Progenitor cell of endocrine pancreas (in vitro differentiated cells): ENCODE measurements around the gene SLC39A9. TPM values are rescaled to one million over a fixed set of nuclear protein-coding genes. Genes with fewer than 3 reads are reported as not detected.

Source experiments
- DNase-seq: peaks from one replicate; pipeline ENCODE4 v3.0.0; 2021; ENCODE audit warnings: low spot score; ENCODE audit not compliant: unreplicated experiment
- H3K27ac Mint-ChIP-seq: 2 replicates; pipeline ENCODE4 v1.8.0; 2021; ENCODE audit warnings: mild to moderate bottlenecking, moderate library complexity, mixed read lengths
- H3K27me3 Mint-ChIP-seq: 2 replicates; pipeline ENCODE4 v1.8.0; 2021; ENCODE audit warnings: mixed read lengths
- H3K36me3 Mint-ChIP-seq: 2 replicates; pipeline ENCODE4 v1.8.0; 2022; ENCODE audit warnings: mixed read lengths; ENCODE audit not compliant: insufficient read depth
- H3K4me1 Mint-ChIP-seq: 2 replicates; pipeline ENCODE4 v1.8.0; 2021; ENCODE audit warnings: low read depth, mixed read lengths
- H3K4me3 Mint-ChIP-seq: 2 replicates; pipeline ENCODE4 v1.8.0; 2021; ENCODE audit warnings: low read depth, mild to moderate bottlenecking, moderate library complexity, mixed read lengths
- H3K9me3 Mint-ChIP-seq: 2 replicates; pipeline ENCODE4 v1.8.0; 2021; ENCODE audit warnings: low read depth, mixed read lengths
- total RNA-seq: library from RNA; stranded (reverse); gene quantifications from 2 replicates; pipeline ENCODE4 v1.2.1, GENCODE V29; 2021
- TF ChIP-seq, protein P1 (sequence below): fragments of 200-600 bp; sonication (generic); IDR thresholded peaks from one replicate; pipeline ENCODE4 v1.5.0; 2021; ENCODE audit warnings: antibody characterized with exemption, mild to moderate bottlenecking; ENCODE audit not compliant: unreplicated experiment

Gene SLC39A9
- total RNA-seq, 1 donor from 2014 or later, result 62.2 TPM

DNA sequence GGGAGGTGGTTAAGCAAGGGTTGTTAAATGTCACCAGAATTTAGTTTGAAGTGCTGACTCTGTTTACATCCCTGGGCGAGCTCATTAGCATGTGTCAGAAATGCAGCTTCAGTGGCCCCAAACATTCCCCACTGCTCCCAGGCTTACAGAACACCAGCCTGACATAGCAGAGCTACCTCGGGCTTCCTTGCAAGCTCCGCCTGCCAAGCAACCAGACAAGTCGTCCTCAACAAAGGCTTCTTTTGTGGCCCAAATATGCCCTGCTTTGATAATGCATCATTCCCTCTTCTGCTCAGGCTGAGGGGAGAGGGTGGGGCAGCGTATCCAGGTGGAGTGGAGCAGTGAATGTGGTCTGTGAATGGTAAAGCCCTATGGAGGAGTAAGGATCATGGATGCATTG, 28.4 kb upstream of the SLC39A9 start:
- DNase-seq, result no peak
- Mint-ChIP-seq H3K4me3 (no peak overlapping the region), H3K27ac (no peak overlapping the region), H3K4me1 (no peaks in the 10 kb centered on the region), H3K36me3 (peaks cover 12% of the 10 kb centered on the region), H3K9me3 (no peaks in the 10 kb centered on the region), H3K27me3 (peaks cover 5% of the 10 kb centered on the region)
- TF ChIP-seq, protein P1, sequence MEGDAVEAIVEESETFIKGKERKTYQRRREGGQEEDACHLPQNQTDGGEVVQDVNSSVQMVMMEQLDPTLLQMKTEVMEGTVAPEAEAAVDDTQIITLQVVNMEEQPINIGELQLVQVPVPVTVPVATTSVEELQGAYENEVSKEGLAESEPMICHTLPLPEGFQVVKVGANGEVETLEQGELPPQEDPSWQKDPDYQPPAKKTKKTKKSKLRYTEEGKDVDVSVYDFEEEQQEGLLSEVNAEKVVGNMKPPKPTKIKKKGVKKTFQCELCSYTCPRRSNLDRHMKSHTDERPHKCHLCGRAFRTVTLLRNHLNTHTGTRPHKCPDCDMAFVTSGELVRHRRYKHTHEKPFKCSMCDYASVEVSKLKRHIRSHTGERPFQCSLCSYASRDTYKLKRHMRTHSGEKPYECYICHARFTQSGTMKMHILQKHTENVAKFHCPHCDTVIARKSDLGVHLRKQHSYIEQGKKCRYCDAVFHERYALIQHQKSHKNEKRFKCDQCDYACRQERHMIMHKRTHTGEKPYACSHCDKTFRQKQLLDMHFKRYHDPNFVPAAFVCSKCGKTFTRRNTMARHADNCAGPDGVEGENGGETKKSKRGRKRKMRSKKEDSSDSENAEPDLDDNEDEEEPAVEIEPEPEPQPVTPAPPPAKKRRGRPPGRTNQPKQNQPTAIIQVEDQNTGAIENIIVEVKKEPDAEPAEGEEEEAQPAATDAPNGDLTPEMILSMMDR, result no peak

DNA sequence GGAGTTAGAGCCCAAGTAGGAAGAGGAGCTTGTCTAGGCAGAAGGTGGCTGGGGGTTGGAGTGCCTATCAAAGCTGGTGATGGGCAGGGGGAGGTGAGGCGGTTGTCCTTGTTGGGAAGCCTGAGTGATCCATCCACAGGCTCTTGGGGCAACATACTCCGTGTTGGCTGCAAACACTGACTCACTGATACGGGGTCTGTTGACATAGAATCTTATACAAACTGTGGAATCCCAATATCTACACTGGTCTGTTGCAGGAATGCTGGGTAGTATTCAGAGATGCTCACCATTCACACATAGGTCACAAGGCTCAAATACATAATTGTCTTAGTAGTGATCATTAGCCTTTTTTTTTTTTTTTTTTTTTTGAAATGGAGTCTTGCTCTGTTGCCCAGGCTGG, 26.3 kb upstream of the SLC39A9 start:
- TF ChIP-seq, protein P1, result no peak
- H3K4me1 Mint-ChIP-seq, result no peaks in the 10 kb centered on the region
- no peak overlapping the region for H3K27ac Mint-ChIP-seq
- H3K9me3 Mint-ChIP-seq, result peaks cover 8% of the 10 kb centered on the region
- H3K4me3 Mint-ChIP-seq, result no peak overlapping the region
- no peaks in the 10 kb centered on the region for H3K27me3 Mint-ChIP-seq
- peaks cover 27% of the 10 kb centered on the region for H3K36me3 Mint-ChIP-seq
- no peak for DNase-seq

GRCh38 chr14:69373104-69373503, 25.4 kb upstream of the SLC39A9 start:
- DNase-seq, result no peak
- Mint-ChIP-seq H3K4me3 (no peak overlapping the region), H3K27ac (no peak overlapping the region), H3K27me3 (no peaks in the 10 kb centered on the region), H3K36me3 (peaks cover 29% of the 10 kb centered on the region), H3K4me1 (no peaks in the 10 kb centered on the region), H3K9me3 (peaks cover 8% of the 10 kb centered on the region)
- TF ChIP-seq, protein P1, result no peak

DNA sequence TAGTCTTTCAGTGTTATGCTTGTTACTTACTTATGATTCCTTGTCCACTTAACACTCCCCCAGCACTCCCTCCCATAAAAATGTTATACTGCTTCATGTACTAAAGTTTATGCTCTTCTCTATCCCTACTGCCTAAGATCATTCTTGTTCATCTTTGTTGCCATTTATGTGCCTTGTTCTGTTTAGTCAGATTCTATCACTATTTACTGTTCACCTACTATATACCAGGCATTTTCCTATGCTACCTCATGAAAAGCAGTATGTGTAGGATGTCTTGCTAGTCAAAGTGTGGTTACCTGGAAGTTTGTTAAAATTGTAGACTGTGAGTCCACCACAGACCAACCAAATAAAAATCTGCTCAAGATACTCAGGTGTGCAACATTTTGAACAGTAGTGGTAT, 24.3 kb upstream of the SLC39A9 start:
- Mint-ChIP-seq H3K9me3 (peaks cover 8% of the 10 kb centered on the region), H3K4me3 (no peak overlapping the region), H3K27me3 (no peaks in the 10 kb centered on the region), H3K4me1 (no peaks in the 10 kb centered on the region), H3K27ac (no peak overlapping the region), H3K36me3 (peaks cover 31% of the 10 kb centered on the region)
- TF ChIP-seq, protein P1, result no peak
- no peak for DNase-seq

DNA sequence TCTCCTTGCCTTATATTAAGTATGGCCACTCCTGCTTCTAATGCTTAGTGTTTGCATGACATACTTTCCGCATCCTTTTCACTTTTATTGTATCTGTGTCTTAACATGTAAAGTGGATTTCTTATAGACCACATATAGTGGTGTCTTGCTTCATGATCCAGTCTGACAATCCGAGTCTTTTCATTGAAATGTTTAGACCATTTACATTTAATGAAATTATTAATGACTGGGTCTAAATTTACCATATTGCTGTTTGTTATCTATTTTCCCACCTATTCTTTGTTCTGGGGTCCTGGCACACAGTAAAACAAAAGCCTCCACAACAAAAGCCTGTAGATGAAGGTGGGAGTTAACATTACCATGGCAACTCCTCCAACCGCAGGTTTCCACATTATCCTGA, 23.3 kb upstream of the SLC39A9 start:
- no peak overlapping the region for H3K27ac Mint-ChIP-seq
- H3K36me3 Mint-ChIP-seq, result peaks cover 38% of the 10 kb centered on the region

More for the DNA sequence above, 23.3 kb upstream of the SLC39A9 start:
- DNase-seq, result no peak
- Mint-ChIP-seq H3K4me1 (peaks cover 5% of the 10 kb centered on the region), H3K9me3 (peaks cover 8% of the 10 kb centered on the region), H3K4me3 (no peak overlapping the region), H3K27me3 (no peaks in the 10 kb centered on the region)
- TF ChIP-seq, protein P1, result no peak
